ENCODE results near the gene GLRA1. TPM values are rescaled to one million over a fixed set of nuclear protein-coding genes. Genes with fewer than 3 reads are reported as not detected.
A peak's percentile ranks its signal among the peaks of the same experiment; 100 is the strongest.
"Not testable (repeated sequence)": the region's sequence is repeated elsewhere in the genome, so short reads cannot be mapped to it uniquely, and the experiment has no call there.

The GLRA1 gene
- total RNA-seq, 5 donors from 2014 or later (not counting 1 experiment from before 2014, with no cell fraction given): not detected

DNA sequence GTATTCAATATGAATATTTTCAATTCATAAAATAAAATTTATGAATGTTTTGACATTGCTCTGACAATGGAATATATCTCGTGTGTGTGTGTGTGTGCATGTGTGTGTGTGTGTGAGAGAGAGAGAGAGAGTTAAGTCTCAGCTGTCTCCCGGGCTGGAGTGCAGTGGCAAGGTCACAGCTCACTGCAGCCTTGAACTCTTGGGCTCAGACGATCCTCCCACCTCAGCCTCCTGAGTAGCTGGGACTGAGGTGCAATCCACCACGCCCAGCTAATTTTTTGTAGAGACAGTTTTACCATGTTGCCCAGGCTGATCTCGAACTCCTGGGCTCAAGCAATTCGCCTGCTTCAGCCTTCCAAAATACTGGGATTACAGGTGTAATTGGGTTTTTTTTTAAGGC, 136.8 kb downstream of the GLRA1 start:
- peaks cover 11 to 55% of the 10 kb centered on the region in 2 donors for H3K36me3 ChIP-seq (ENCODE audit: control insufficient read depth in 2 of 2, extremely low read depth in 1 of 2, insufficient read depth in 1 of 2, low read length in 1 of 2)
- H3K36me3 Mint-ChIP-seq: peaks cover 44% of the 10 kb centered on the region
- H3K4me3 ChIP-seq (ENCODE audit: control insufficient read depth in 1 of 2, extremely low read depth in 1 of 2, low read length in 1 of 2): no peak overlapping the region
- no peak overlapping the region for H3K27ac ChIP-seq (ENCODE audit: low read length)
- H3K4me3 Mint-ChIP-seq: no peak overlapping the region
- no peaks in the 10 kb centered on the region for H3K9me3 Mint-ChIP-seq
- no peak overlapping the region for H3K27ac Mint-ChIP-seq
- WGBS (ENCODE audit: insufficient coverage): 83% methylated on average over 1 of the region's 6 CpGs
- DNase-seq (no peak), ATAC-seq (replicated peaks in 1 of 4) (no peak)
- ChIA-PET POLR2A (no interaction called here), CTCF (interaction anchor here (0.6 to 1.2 kb wide), 2 partner anchors 11 to 35 kb away, joined by 3 read pairs; no protein-coding TSS in a partner anchor)
- peaks cover 45 to 54% (median 51%) of the 10 kb centered on the region in 3 donors for H3K4me1 Mint-ChIP-seq
- no peaks in the 10 kb centered on the region for H3K27me3 Mint-ChIP-seq
- no peaks in the 10 kb centered on the region for H3K27me3 ChIP-seq (replicated peaks in 1 of 2; ENCODE audit: control insufficient read depth in 2 of 2, extremely low read depth in 1 of 2, insufficient read depth in 2 of 2, low read length in 1 of 2)
- H3K9me3 ChIP-seq: no peaks in the 10 kb centered on the region
- H3K4me1 ChIP-seq (ENCODE audit: control insufficient read depth in 1 of 2, extremely low read depth in 1 of 2, insufficient read depth in 2 of 2, low read length in 2 of 2): peaks cover 6 to 16% of the 10 kb centered on the region in 2 experiments

DNA sequence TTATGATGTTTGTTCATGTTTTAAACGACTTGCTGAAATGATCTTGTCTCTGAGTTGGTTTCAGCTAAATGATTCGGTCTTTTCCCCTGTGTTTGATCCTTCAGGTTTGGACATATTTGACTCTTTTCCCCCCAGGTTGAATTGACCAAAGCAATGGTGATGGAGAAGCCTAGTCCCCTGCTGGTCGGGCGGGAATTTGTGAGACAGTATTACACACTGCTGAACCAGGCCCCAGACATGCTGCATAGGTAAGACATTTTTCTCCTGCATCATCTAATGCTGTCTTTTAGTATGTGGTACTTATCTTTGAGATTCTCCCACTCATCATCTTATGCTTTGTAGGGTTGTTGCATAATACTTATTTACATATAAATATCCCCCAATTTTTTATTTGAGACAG, 138.2 kb downstream of the GLRA1 start:
- DNase-seq: no peak
- no peak overlapping the region for H3K27ac ChIP-seq (ENCODE audit: low read length)
- no peaks in the 10 kb centered on the region for H3K27me3 ChIP-seq (replicated peaks in 1 of 2; ENCODE audit: control insufficient read depth in 2 of 2, extremely low read depth in 1 of 2, insufficient read depth in 2 of 2, low read length in 1 of 2)
- Mint-ChIP-seq H3K4me1 (peaks cover 54 to 59% (median 58%) of the 10 kb centered on the region in 3 donors), H3K27ac (peak overlapping the region in 1 of 2 donors; percentile 67), H3K4me3 (no peak overlapping the region), H3K36me3 (peaks cover 36% of the 10 kb centered on the region), H3K9me3 (no peaks in the 10 kb centered on the region), H3K27me3 (no peaks in the 10 kb centered on the region)
- CTCF ChIA-PET: no interaction called here
- peaks cover 11 to 16% of the 10 kb centered on the region in 2 experiments for H3K4me1 ChIP-seq (ENCODE audit: control insufficient read depth in 1 of 2, extremely low read depth in 1 of 2, insufficient read depth in 2 of 2, low read length in 2 of 2)
- H3K36me3 ChIP-seq (ENCODE audit: control insufficient read depth in 2 of 2, extremely low read depth in 1 of 2, insufficient read depth in 1 of 2, low read length in 1 of 2): peaks cover 6 to 43% of the 10 kb centered on the region in 2 donors
- no peaks in the 10 kb centered on the region for H3K9me3 ChIP-seq
- 73% methylated on average over 2 of the region's 4 CpGs for WGBS (ENCODE audit: insufficient coverage)
- POLR2A ChIA-PET: interaction anchor here in 1 of 2 donors (1.3 kb wide), 1 partner anchor 13 kb away, joined by 8 read pairs; no protein-coding TSS in a partner anchor
- H3K4me3 ChIP-seq (ENCODE audit: control insufficient read depth in 1 of 2, extremely low read depth in 1 of 2, low read length in 1 of 2): no peak overlapping the region
- ATAC-seq (replicated peaks in 1 of 4): no peak

DNA sequence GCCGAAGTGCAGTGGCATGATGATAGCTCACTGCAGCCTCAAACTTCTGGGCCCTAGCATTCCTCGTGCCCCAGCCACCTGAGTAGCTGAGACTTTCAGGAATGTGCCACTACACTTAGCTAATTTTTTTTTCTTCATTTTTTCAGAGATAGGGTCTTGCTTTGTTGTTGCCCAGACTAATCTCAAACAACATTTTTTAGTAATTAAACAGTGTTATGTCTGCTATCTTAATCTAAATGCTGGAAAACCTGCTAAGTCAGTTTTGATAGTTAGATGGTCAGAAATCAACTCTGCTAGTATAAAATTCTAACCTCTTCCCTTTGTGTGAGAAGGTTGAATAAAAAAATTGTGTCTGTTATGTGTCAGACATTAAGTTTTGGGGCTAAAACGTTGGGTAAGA, 140.5 kb downstream of the GLRA1 start:
- ChIA-PET CTCF (interaction anchor here in 1 of 2 donors (1.6 kb wide), 1 partner anchor 13 kb away, joined by 5 read pairs; the partner anchor contains the start of gene G3BP1), POLR2A (interaction anchor here in 1 of 2 donors (0.8 kb wide), 1 partner anchor 13 kb away, joined by 3 read pairs; the partner anchor contains the start of gene G3BP1)
- Histone ChIP-seq H3K4me3 (ENCODE audit: control insufficient read depth in 1 of 2, extremely low read depth in 1 of 2, low read length in 1 of 2) (no peak overlapping the region), H3K36me3 (ENCODE audit: control insufficient read depth in 2 of 2, extremely low read depth in 1 of 2, insufficient read depth in 1 of 2, low read length in 1 of 2) (peaks cover 0 to 24% of the 10 kb centered on the region in 2 donors), H3K9me3 (no peaks in the 10 kb centered on the region), H3K27ac (ENCODE audit: low read length) (no peak overlapping the region), H3K27me3 (replicated peaks in 1 of 2; ENCODE audit: control insufficient read depth in 2 of 2, extremely low read depth in 1 of 2, insufficient read depth in 2 of 2, low read length in 1 of 2) (no peaks in the 10 kb centered on the region), H3K4me1 (ENCODE audit: control insufficient read depth in 1 of 2, extremely low read depth in 1 of 2, insufficient read depth in 2 of 2, low read length in 2 of 2) (peaks cover 15 to 21% of the 10 kb centered on the region in 2 experiments)
- ATAC-seq (replicated peaks in 1 of 4) (no peak), DNase-seq (no peak)
- Mint-ChIP-seq H3K4me1 (peaks cover 68 to 74% (median 69%) of the 10 kb centered on the region in 3 donors), H3K4me3 (peak overlapping the region in 1 of 3 donors; percentile 41), H3K27ac (no peak overlapping the region), H3K27me3 (no peaks in the 10 kb centered on the region), H3K36me3 (peaks cover 16% of the 10 kb centered on the region), H3K9me3 (no peaks in the 10 kb centered on the region)
- 60% methylated on average over 1 of the region's 3 CpGs for WGBS (ENCODE audit: insufficient coverage)

DNA sequence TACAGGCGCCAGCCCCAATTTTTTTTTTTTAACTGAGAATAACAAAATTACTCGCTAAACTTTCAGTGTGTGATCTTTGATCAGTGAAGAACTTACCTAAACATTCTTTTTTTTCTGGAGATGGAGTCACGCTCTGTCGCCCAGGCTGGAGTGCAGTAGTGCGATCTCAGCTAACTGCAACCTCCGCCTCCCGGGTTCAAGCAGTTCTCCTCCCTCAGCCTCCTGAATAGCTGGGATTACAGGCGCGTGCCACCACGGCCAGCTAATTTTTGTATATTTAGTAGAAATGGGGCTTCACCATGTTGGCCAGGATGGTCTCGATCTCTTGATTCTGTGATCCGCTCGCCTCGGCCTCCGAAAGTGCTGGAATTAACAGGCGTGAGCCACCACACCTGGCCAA, 141.0 kb downstream of the GLRA1 start:
- 95% methylated on average over 3 of the region's 16 CpGs for WGBS (ENCODE audit: insufficient coverage)
- POLR2A ChIA-PET; H3K27ac Mint-ChIP-seq; ATAC-seq (replicated peaks in 1 of 4); H3K27ac ChIP-seq (ENCODE audit: low read length); H3K27me3 ChIP-seq (replicated peaks in 1 of 2; ENCODE audit: control insufficient read depth in 2 of 2, extremely low read depth in 1 of 2, insufficient read depth in 2 of 2, low read length in 1 of 2); H3K27me3 Mint-ChIP-seq; H3K9me3 Mint-ChIP-seq; DNase-seq; H3K4me3 ChIP-seq (ENCODE audit: control insufficient read depth in 1 of 2, extremely low read depth in 1 of 2, low read length in 1 of 2); H3K9me3 ChIP-seq: not testable (repeated sequence)
- Mint-ChIP-seq H3K4me1 (peaks cover 73 to 79% (median 74%) of the 10 kb centered on the region in 3 donors), H3K4me3 (peak overlapping the region in 1 of 3 donors; percentile 41), H3K36me3 (peaks cover 13% of the 10 kb centered on the region)
- CTCF ChIA-PET: interaction anchor here in 1 of 2 donors (1.6 kb wide), 1 partner anchor 12 kb away, joined by 5 read pairs; the partner anchor contains the start of gene G3BP1
- peaks cover 0 to 19% of the 10 kb centered on the region in 2 donors for H3K36me3 ChIP-seq (ENCODE audit: control insufficient read depth in 2 of 2, extremely low read depth in 1 of 2, insufficient read depth in 1 of 2, low read length in 1 of 2)
- H3K4me1 ChIP-seq (ENCODE audit: control insufficient read depth in 1 of 2, extremely low read depth in 1 of 2, insufficient read depth in 2 of 2, low read length in 2 of 2): peaks cover 15 to 25% of the 10 kb centered on the region in 2 experiments

DNA sequence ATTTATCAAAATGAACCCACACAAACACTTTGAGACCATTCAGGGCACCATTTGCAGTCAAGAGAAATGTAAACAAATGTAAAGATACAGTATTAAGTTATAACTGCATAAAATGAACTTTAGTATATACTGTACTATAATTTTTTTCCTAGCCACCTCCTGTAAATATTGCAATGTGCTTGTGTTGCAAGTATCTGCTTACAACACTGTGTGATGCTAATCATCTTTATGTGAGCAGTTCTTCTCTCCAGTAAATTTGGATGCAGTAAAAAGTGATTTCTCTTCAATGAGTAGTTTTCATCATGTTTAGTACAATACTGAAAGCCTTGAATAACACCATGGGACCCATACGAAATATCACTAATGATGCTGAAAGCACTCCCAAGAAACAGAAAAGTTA, 143.4 kb downstream of the GLRA1 start:
- Mint-ChIP-seq H3K4me3 (peak overlapping the region in 2 of 3 donors; percentile 1 to 3), H3K27me3 (no peaks in the 10 kb centered on the region), H3K4me1 (peaks cover 89 to 95% (median 92%) of the 10 kb centered on the region in 3 donors), H3K36me3 (peaks cover 18% of the 10 kb centered on the region), H3K9me3 (no peaks in the 10 kb centered on the region), H3K27ac (peak overlapping the region; percentile 49 to 58)
- Histone ChIP-seq H3K4me1 (ENCODE audit: control insufficient read depth in 1 of 2, extremely low read depth in 1 of 2, insufficient read depth in 2 of 2, low read length in 2 of 2) (peaks cover 21 to 29% of the 10 kb centered on the region in 2 experiments), H3K27ac (ENCODE audit: low read length) (no peak overlapping the region), H3K27me3 (replicated peaks in 1 of 2; ENCODE audit: control insufficient read depth in 2 of 2, extremely low read depth in 1 of 2, insufficient read depth in 2 of 2, low read length in 1 of 2) (no peaks in the 10 kb centered on the region), H3K4me3 (ENCODE audit: control insufficient read depth in 1 of 2, extremely low read depth in 1 of 2, low read length in 1 of 2) (no peak overlapping the region), H3K9me3 (no peaks in the 10 kb centered on the region), H3K36me3 (ENCODE audit: control insufficient read depth in 2 of 2, extremely low read depth in 1 of 2, insufficient read depth in 1 of 2, low read length in 1 of 2) (peaks cover 0 to 2% of the 10 kb centered on the region in 2 donors)
- no CpG with 5 or more reads among the region's 1 CpG for WGBS (ENCODE audit: insufficient coverage)
- no peak for DNase-seq
- ChIA-PET CTCF (interaction anchor here in 1 of 2 donors (0.6 kb wide), 1 partner anchor 20 kb away, joined by 4 read pairs; no protein-coding TSS in a partner anchor), POLR2A (no interaction called here)
- ATAC-seq (replicated peaks in 1 of 4): peak in 1 of 4 experiments; percentile 6

DNA sequence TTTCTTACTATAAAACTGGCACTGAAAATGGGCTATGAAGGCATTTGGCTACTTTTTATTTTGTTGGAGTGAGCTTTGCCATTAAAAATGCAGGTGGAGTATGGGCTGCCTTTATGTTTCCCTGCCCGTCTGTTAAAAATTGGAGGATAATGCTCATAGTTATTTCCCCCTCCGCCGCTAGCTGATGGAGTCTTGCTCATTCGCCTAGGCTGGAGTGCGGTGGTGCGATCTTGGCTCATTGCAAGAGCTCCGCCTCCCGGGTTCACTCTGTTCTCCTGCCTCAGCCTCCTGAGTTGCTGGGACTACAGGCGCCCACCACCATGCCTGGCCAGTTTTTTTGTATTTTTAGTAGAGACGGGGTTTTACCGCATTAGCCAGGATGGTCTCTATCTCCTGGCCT, 144.3 kb downstream of the GLRA1 start:
- H3K4me3 ChIP-seq (ENCODE audit: control insufficient read depth in 1 of 2, extremely low read depth in 1 of 2, low read length in 1 of 2): no peak overlapping the region
- Mint-ChIP-seq H3K4me1 (peaks cover 91 to 95% (median 92%) of the 10 kb centered on the region in 3 donors), H3K36me3 (peaks cover 21% of the 10 kb centered on the region), H3K27ac (no peak overlapping the region), H3K9me3 (no peaks in the 10 kb centered on the region), H3K4me3 (peak overlapping the region; percentile 21 to 58 (median 39)), H3K27me3 (no peaks in the 10 kb centered on the region)
- 98% methylated on average over 7 of the region's 11 CpGs for WGBS (ENCODE audit: insufficient coverage)
- CTCF ChIA-PET: interaction anchor here in 1 of 2 donors (1.1 kb wide), 1 partner anchor 9 kb away, joined by 3 read pairs; the partner anchor contains the start of gene G3BP1
- POLR2A ChIA-PET: no interaction called here
- H3K36me3 ChIP-seq (ENCODE audit: control insufficient read depth in 2 of 2, extremely low read depth in 1 of 2, insufficient read depth in 1 of 2, low read length in 1 of 2): no peaks in the 10 kb centered on the region
- H3K27ac ChIP-seq (ENCODE audit: low read length): no peak overlapping the region
- H3K9me3 ChIP-seq: no peaks in the 10 kb centered on the region
- no peak for DNase-seq
- ATAC-seq (replicated peaks in 1 of 4): no peak
- peaks cover 22 to 26% of the 10 kb centered on the region in 2 experiments for H3K4me1 ChIP-seq (ENCODE audit: control insufficient read depth in 1 of 2, extremely low read depth in 1 of 2, insufficient read depth in 2 of 2, low read length in 2 of 2)
- no peaks in the 10 kb centered on the region for H3K27me3 ChIP-seq (replicated peaks in 1 of 2; ENCODE audit: control insufficient read depth in 2 of 2, extremely low read depth in 1 of 2, insufficient read depth in 2 of 2, low read length in 1 of 2)
